NOMO-1 treated with DMSO at 0.1 percent for 48 hours (cell line): ENCODE measurements around the gene COL6A1.

Experiments
- DNase-seq: peaks from one replicate; lab custom pipeline; 2025; ENCODE audit not compliant: unreplicated experiment; lab: John Stamatoyannopoulos, UW

Gene COL6A1

DNA sequence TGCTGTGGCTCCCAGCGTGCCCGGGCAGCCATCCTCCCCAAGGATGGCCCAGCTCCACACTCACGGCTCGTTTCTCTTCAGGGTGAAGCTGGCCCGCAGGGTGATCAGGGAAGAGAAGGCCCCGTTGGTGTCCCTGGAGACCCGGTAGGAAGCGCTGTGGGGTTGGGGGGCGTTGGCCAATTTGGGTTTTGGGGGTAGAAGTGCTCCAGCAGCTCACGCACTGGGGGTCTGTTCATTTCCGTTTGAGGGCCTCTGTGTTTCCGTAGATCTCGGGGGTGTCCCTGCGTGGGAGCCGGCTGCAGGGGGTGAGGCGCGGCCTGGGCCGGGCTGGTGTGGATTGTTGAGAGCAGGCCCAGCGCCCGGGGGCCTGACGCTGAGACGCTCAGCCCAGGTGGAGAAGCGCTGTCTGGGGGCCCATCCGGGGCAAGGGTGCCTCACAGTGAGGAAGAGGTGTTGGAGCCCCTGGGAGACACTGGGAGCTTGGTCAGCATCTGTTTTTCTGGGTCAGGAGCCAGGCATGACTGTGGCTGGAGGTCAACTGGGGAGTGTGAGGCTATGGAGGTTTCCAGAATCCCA, 12.6 kb downstream of the COL6A1 start:
- no peak for DNase-seq

DNA sequence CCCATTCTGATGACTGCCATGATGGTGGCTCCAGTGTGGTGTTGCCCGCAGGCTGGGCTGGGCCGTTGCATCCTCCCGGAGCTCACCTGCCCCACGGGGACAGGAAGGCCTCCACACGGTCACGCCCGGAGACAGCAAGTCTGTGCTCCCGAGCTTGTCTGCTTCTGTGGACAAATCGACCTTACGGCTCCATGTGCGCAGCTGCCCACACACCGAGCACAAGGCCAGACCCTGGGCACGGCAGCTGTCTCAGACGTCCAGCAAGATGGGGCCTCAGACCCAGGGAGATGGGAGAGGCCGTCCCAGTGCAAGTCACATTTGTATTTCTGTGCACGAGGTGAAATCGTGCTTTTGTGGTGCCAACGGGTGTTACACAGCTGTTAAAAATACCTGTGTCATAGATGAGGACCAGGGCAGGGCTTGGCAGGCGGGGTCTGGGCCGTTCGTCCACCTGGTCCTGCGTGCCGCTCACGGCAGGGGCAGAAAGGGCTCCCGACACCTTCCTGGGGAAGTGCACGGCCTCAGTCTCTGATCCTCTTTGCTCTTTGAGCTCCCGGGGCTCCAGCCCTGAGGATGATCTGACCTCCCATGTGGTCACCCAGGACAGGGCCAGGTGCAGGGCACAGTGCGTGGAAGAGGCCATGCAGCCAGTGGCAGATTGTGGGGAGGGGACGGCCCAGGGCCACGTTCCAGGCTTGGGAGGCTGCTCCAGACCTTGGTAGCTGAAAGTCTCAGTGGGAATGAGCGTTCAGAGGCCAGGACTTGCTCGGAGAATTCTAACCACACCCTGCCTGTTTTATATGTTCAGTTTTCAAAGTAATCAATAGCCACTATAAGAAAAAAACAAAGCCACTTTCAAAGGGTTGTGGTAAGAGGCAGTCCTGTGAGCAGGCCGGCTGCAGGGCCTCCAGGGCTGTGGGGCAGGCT, 13.5 kb downstream of the COL6A1 start:
- no peak for DNase-seq

DNA sequence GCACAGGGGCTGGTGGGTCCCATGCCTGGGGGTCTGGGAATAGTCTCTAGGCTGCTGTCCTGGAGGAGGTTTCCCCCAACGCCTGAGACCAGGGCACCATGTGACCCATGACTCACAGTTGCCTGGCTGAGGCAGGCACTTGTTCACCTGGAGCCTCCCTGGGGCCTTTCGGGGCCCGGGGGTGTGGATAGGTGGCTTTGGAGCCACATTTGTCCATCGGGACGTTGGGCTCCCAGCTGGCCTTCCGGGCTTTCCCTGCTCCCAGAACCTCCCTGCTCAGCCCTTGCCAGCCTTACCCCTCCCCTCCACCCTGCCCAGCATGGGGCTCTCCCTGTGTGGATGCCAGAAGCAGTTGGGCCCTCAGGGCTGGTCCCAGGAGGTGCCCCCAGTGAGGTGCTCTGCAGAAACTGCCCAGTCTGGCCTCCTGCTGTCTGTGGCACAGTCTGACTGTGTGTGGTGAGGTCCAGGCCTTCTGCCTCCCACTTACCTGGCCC, 14.2 kb downstream of the COL6A1 start:
- no peak for DNase-seq

DNA sequence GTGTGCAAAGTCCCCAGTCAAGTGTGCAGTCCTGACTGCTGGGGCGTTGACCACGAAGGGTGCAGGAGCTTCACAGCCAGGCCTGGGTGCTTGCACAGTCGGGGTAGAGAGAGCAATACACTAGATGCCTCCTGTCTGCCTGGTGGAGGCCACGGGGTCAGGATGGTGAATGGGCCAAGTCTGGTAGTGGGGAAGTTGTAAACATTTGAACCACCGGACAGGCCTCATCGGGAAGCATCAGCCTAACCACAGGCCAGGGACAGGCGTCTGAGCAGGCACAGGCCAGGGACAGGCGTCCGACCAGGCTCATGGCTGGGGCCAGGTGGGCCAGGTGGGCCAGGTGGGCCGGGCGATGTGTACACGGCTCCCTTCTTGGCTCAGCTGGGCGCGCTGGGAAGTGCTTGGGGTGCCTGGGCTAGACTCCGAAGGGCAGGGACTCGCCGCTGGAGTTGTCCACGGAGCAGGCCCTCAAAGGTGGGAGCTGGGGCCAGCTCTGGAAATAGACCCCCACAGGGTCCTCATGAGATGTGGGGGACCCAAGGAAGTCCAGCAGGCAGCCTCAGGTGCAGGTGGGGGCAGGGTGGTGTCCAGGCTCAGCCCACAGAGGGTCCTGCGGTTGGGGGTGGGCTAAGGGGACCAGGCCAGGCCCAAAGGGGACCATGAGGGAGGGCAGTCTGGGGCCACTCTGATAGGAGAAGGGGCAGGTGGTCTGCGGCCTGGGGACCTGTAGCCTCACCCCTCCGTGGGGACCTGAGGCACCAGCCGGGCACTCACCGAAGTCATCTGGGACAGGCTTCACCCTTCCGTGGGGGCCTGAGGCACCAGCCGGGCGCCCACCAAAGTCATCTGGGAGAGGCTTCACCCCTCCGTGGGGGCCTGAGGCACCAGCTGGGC, 15.0 kb downstream of the COL6A1 start:
- no peak for DNase-seq

DNA sequence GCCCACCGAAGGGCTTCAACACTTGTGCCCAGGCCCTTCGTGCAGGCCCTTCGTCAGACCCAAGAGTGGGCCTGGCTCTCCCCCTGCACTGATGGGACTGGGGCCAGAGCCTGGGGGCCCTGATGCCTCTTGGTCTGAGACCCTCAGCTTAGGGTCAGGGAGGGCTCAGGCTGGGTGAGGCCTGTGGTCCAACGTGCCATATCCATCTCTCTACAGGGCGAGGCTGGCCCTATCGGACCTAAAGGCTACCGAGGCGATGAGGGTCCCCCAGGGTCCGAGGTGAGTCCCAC, 15.6 kb downstream of the COL6A1 start:
- no peak for DNase-seq

DNA sequence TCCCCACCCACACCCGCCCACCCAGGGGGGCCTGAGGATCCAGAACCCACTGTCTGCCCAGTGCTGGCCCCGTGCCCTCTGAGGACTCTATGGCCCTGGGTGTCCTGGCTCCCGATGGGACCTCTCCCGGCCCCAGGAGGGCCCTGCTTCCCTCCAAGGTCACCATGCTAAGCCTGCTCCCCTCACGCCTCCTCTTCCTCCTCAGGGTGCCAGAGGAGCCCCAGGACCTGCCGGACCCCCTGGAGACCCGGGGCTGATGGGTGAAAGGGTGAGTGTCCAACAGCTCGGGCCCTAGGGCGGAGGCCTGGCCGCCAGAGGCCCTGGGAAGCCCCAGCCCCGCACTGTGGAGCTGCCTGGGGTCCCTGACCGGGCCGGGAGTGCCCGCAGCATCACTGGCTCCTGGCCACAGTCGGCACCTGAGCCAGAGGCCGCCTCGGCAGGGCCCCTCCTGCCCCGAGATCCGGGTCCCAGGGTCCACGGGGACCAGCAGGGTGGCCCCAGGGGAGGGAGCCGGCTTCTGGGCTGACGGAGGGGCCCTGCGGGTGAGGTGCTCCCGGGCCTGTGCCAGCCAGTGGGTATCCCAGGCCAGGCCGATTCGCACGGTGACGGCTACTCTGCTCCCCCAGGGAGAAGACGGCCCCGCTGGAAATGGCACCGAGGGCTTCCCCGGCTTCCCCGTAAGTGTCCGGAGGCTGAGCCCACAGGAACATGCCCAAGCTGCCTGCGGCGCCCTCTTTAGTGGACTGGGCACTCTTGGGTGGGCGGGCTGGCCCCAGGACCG, 16.1 kb downstream of the COL6A1 start:
- no peak for DNase-seq

DNA sequence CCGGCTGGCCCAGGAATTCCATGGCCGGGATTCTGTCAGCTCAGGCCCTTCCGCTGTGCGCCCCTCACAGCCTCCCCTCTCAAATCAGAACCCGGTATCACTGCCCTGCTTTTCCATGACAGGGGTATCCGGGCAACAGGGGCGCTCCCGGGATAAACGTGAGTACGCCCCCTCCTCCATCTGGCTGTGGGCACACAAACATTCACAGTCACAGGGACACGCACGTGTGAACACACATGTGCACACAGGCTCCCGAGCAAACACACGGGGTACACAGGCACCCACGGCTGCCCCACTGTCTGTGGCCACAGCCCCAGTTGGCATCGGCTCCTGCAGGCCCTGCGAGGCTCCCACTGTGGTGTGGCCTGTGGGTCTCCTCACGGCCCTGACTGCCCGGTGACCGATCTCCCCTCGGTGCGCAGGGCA, 16.7 kb downstream of the COL6A1 start:
- DNase-seq, result no peak

DNA sequence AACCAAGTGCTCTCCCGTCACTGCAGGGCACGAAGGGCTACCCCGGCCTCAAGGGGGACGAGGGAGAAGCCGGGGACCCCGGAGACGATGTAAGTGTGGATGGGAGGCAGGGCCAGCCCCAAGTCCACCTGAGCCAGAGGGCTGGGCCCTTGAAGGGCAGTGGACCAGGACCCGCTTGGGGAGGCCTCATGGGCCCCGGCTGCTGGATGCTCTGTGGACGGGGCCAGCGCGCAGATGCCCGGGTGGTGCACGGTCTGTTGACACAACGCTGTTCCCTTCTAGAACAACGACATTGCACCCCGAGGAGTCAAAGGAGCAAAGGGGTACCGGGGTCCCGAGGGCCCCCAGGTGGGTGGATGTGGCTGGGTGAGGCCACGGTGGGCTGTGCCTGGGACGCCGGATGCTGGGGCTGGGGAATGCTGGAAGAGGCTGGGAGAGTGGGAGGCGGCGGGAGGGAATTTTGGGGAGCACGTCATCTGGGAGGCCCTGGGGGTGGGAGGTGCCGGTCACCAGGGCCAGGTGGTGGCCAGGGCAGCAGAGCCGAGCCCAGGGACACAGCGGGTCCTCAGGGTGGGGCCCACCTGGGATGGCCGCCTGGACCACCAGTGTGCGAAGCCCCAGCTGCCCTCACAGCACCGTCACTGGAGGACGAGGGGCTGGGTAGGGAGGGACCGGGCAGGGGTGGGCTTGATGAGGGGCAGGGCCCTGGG, 17.5 kb downstream of the COL6A1 start:
- DNase-seq, result no peak

DNA sequence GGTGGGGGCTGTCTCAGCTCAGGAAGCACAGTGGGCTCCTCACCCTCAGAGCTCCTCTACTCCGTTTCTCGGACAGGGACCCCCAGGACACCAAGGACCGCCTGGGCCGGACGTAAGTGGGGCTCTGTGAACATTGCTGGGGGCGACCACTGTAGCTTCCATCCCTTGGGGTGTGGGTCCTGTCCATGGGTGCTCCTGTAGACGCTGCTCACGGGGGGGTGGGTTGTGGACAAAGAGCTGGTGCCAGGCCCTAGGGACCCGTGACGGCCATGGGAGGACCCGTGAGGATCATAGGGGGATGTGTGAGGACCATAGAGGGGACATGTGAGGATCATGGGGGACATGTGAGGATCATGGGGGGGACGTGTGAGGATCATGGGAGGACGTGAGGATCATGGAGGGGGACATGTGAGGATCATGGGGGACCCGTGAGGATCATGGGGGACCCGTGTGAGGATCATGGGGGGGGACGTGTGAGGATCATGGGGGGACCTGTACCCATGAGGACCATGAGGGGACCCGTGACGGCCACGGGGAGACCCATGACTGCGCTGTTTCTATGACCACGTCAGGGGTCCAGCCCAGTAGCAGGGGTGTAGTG, 18.1 kb downstream of the COL6A1 start:
- DNase-seq, result no peak

DNA sequence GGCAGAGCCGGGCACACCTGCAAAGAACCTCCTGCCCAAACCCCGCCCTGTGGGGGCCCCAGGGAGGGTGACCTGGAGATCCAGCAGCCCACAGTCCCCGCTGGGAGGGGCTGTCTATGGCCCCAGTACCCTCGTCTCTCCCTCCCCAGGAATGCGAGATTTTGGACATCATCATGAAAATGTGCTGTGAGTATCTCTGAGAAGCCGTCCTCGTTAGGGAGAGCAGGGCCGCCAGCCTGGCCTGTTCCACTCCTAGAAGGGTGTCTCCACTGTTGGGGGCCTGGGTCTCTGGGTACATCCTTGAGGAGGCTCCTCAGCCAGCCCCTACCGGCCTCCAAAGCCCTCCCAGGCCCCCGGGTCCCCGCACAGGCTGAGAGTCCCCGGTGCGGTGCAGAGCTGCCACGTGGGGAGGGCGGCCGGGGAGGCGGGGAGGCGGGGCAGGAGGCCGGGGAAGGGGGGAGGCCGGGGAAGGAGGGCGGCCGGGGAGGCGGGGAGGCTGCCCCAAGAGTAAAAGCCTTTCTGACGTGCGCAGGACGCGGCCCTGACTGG, 18.7 kb downstream of the COL6A1 start:
- no peak for DNase-seq

DNA sequence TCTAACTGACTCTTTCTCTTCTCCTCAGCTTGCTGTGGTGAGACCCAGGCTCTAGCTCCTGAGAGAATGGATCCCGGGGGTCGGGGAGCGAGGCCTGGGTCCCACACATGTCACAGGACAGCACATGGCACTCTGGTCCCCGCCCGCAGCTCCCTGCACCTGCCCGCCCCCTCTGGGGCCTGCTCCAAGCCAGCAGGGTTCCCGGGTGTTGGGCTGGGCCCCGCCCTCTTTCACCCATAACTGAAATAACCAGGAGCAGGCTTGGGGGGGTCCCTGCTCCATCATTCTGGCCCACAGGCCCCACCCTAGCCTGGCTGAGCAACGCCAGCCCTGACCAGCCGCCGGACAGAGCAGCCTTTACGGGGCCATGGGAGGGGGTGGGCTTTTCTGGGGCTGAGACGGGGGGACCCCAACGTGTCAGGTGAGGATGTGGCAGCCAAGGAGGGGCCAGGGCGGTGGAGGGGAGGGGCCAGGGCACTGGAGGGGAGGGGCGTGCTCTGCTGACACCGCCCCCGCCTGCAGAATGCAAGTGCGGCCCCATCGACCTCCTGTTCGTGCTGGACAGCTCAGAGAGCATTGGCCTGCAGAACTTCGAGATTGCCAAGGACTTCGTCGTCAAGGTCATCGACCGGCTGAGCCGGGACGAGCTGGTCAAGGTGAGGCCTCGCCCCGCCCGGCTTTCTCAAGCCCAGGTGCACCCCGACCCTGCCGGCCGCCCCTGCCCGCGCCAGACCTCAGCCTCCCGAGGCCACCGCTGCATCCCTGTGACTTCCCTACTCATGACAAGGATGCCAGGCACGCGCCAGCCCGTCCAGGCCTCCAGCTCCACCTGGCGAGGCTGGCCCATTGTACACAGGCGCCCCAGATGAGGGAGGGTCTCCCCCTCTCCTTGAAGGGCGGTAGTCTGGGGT, 19.4 kb downstream of the COL6A1 start:
- no peak for DNase-seq

DNA sequence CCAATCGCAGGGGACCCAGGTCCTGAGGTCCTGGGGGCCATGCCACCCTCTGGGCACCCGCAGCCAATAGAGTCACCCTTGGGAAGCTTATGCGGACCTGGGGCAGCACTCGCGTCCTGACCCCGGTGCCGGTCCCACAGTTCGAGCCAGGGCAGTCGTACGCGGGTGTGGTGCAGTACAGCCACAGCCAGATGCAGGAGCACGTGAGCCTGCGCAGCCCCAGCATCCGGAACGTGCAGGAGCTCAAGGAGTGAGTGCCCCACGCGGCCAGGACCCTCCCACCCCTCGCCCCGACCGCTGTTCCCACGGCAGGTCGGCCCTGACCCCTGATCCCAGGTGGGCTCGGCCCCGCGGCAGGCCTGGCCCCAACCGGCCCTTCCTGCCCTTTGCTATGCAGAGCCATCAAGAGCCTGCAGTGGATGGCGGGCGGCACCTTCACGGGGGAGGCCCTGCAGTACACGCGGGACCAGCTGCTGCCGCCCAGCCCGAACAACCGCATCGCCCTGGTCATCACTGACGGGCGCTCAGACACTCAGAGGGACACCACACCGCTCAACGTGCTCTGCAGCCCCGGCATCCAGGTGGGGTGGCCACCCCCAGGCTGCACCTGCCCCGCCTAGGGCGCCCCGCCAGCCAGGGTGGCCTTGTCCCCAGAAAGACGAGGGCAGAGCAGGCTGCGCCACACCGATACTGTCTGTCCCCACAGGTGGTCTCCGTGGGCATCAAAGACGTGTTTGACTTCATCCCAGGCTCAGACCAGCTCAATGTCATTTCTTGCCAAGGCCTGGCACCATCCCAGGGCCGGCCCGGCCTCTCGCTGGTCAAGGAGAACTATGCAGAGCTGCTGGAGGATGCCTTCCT, 20.5 kb downstream of the COL6A1 start:
- no peak for DNase-seq

DNA sequence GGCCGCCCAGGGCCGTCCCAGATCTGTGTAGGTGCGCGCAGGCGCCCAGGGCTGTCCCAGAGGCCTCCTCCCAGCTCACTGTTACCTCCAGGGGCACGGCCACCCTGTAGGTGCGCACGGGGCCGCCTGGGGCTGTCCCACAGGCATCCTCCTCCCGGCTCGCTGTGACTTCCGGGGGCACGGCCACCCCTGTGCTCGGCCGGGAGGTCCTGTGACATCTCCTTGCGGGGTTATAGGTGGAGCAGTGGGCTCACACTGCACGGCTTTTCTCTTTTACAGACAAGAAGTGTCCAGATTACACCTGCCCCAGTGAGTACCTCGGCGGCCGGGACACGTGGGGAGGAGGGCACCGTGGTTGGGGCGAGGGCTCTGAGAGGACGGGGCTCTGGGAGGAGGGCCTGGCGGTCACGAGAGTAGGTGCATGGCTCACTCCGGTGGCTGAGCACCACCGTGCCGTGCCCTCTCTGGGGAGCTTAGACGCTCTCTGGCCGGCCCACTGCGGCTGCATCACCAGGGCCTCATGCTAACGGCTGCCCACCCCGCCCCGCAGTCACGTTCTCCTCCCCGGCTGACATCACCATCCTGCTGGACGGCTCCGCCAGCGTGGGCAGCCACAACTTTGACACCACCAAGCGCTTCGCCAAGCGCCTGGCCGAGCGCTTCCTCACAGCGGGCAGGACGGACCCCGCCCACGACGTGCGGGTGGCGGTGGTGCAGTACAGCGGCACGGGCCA, 21.4 kb downstream of the COL6A1 start:
- no peak for DNase-seq

DNA sequence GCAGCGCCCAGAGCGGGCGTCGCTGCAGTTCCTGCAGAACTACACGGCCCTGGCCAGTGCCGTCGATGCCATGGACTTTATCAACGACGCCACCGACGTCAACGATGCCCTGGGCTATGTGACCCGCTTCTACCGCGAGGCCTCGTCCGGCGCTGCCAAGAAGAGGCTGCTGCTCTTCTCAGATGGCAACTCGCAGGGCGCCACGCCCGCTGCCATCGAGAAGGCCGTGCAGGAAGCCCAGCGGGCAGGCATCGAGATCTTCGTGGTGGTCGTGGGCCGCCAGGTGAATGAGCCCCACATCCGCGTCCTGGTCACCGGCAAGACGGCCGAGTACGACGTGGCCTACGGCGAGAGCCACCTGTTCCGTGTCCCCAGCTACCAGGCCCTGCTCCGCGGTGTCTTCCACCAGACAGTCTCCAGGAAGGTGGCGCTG, 22.0 kb downstream of the COL6A1 start:
- DNase-seq, result no peak

DNA sequence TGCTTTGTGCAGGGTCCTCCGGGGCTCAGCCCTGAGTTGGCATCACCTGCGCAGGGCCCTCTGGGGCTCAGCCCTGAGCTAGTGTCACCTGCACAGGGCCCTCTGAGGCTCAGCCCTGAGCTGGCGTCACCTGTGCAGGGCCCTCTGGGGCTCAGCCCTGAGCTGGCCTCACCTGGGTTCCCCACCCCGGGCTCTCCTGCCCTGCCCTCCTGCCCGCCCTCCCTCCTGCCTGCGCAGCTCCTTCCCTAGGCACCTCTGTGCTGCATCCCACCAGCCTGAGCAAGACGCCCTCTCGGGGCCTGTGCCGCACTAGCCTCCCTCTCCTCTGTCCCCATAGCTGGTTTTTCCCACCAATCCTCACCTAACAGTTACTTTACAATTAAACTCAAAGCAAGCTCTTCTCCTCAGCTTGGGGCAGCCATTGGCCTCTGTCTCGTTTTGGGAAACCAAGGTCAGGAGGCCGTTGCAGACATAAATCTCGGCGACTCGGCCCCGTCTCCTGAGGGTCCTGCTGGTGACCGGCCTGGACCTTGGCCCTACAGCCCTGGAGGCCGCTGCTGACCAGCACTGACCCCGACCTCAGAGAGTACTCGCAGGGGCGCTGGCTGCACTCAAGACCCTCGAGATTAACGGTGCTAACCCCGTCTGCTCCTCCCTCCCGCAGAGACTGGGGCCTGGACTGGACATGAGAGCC, 22.7 kb downstream of the COL6A1 start:
- no peak for DNase-seq

DNA sequence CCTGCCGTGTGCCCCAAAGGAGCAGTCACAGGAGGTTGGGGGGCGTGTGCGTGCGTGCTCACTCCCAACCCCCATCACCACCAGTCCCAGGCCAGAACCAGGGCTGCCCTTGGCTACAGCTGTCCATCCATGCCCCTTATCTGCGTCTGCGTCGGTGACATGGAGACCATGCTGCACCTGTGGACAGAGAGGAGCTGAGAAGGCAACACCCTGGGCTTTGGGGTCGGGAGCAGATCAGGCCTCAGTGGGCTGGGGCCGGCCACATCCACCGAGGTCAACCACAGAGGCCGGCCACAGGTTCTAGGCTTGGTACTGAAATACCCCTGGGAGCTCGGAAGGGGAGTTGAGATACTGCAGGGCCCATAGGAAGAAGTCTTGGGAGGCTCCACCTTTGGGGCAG, 23.5 kb downstream of the COL6A1 start:
- DNase-seq, result no peak
